Dendritic cell treated with granulocyte-macrophage colony-stimulating factor and Interleukin-4, amounts not matched to agents 40 ng/mL and 50 ng/mL, for 4 days (primary cell): ENCODE data around the gene ACSF2.

Experiments used
- H3K27ac Mint-ChIP-seq: one replicate; pipeline ENCODE4 v1.8.0; 2022; ENCODE audit warnings: mild to moderate bottlenecking, mixed read lengths
- H3K27me3 Mint-ChIP-seq: one replicate; pipeline ENCODE4 v1.8.0; 2022; ENCODE audit warnings: mild to moderate bottlenecking, mixed read lengths
- H3K36me3 Mint-ChIP-seq: one replicate; pipeline ENCODE4 v1.8.0; 2022; ENCODE audit warnings: low read depth, mixed read lengths
- H3K4me1 Mint-ChIP-seq: one replicate; pipeline ENCODE4 v1.8.0; 2022; ENCODE audit warnings: low read depth, mixed read lengths
- H3K4me3 Mint-ChIP-seq: one replicate; pipeline ENCODE4 v1.8.0; 2022; ENCODE audit warnings: mild to moderate bottlenecking, moderate library complexity, mixed read lengths
- H3K9me3 Mint-ChIP-seq: one replicate; pipeline ENCODE4 v1.8.0; 2022; ENCODE audit warnings: mixed read lengths
- intact Hi-C: fragments of 100-400 bp; cut with micrococcal nuclease; formaldehyde crosslinking; loops from one replicate; pipeline ENCODE4 v1.15.0; 2022

ACSF2 gene, protein sequence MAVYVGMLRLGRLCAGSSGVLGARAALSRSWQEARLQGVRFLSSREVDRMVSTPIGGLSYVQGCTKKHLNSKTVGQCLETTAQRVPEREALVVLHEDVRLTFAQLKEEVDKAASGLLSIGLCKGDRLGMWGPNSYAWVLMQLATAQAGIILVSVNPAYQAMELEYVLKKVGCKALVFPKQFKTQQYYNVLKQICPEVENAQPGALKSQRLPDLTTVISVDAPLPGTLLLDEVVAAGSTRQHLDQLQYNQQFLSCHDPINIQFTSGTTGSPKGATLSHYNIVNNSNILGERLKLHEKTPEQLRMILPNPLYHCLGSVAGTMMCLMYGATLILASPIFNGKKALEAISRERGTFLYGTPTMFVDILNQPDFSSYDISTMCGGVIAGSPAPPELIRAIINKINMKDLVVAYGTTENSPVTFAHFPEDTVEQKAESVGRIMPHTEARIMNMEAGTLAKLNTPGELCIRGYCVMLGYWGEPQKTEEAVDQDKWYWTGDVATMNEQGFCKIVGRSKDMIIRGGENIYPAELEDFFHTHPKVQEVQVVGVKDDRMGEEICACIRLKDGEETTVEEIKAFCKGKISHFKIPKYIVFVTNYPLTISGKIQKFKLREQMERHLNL

DNA sequence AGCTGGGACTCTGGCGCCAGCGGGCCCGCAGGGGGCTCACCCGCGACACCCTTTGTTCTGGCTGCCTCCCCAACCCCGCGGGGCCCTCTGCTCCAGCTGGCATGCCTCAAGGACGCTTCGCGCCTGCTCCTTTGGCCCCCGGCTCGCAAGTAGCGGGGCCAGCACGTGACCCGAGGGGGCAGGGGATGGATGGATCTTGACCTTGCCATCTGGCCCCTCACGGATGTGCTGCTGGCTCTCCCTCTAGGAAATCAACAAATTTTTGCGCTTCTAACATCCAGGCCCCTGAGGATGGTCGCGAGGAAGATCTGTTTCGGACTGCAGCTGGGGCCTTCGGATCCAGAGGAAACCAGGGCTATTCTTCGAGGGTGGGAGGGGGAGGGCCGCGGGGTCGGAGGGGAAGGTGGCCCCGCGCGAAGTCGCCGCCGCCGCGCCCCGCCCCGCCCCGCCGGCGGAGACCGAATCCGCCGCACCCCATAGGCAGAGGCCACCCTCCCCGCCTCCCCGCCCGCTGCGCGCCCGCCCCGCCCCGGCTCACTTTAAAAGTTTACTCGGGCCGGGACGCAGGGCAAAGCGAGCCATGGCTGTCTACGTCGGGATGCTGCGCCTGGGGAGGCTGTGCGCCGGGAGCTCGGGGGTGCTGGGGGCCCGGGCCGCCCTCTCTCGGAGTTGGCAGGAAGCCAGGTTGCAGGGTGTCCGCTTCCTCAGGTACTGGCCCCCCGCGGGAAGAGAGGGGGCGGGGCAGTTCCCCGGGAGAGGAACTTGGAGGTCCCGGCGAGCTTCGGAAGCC lies at the start of gene ACSF2:
ACSF2 (plus strand) TSS at position 537 of the 790 bp plus-strand sequence; CDS start at position 581, 44 bp downstream.
- Mint-ChIP-seq H3K9me3 (no peaks in the 10 kb centered on the region), H3K27me3 (no peaks in the 10 kb centered on the region), H3K36me3 (peaks cover 35% of the 10 kb centered on the region), H3K4me1 (peaks cover 61% of the 10 kb centered on the region), H3K27ac (peak within 1 kb of the TSS; percentile 83), H3K4me3 (peak within 1 kb of the TSS; percentile 86)
- intact Hi-C loops: loop anchor here (1.0 kb wide), 1 partner anchor 29 kb away; the partner anchor contains the start of gene LRRC59

DNA sequence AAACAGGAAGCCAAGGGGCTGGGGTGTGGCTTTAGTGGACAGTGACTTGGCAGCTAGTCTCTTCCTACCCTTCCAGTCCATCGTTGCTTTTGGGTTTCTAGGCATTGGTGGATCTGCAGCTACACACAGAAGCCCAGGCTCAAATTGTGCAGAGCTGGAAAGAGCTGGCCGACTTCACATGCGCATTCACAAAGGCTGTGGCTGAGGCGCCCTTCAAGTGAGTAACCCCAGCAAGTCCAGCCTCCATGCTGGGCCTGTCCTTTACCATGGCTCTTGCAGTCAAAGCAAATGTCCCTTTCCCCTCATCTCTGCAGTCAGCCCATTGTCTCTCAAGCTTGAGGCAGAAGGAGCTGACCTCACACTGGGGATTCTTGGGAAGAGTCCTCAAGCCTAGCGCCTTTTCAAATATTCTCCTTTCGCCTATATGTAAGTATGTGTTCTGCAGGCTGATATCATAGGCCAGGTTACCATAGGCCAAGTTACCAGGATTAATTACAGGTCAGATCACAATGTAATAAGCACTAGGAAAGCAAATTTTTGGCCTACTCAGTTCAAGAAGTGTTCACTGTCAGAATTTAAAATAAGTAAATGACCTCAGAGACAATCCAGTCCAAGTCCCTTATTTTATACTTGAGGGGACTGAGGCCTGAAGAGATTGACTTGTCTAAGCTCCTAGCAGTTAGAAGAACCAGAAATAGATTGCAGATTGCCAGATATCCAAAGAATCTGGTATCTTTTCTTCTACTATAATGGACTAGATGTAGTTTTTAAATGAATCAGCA lies 46.5 kb upstream of the ACSF2 start:
- H3K27me3 Mint-ChIP-seq: no peaks in the 10 kb centered on the region
- no peak overlapping the region for H3K4me3 Mint-ChIP-seq
- no peaks in the 10 kb centered on the region for H3K4me1 Mint-ChIP-seq
- peaks cover 46% of the 10 kb centered on the region for H3K36me3 Mint-ChIP-seq
- H3K9me3 Mint-ChIP-seq: no peaks in the 10 kb centered on the region
- H3K27ac Mint-ChIP-seq: no peak overlapping the region
- intact Hi-C loops: loop anchor here (5.0 kb wide), 1 partner anchor 323 kb away; no protein-coding TSS in a partner anchor

DNA sequence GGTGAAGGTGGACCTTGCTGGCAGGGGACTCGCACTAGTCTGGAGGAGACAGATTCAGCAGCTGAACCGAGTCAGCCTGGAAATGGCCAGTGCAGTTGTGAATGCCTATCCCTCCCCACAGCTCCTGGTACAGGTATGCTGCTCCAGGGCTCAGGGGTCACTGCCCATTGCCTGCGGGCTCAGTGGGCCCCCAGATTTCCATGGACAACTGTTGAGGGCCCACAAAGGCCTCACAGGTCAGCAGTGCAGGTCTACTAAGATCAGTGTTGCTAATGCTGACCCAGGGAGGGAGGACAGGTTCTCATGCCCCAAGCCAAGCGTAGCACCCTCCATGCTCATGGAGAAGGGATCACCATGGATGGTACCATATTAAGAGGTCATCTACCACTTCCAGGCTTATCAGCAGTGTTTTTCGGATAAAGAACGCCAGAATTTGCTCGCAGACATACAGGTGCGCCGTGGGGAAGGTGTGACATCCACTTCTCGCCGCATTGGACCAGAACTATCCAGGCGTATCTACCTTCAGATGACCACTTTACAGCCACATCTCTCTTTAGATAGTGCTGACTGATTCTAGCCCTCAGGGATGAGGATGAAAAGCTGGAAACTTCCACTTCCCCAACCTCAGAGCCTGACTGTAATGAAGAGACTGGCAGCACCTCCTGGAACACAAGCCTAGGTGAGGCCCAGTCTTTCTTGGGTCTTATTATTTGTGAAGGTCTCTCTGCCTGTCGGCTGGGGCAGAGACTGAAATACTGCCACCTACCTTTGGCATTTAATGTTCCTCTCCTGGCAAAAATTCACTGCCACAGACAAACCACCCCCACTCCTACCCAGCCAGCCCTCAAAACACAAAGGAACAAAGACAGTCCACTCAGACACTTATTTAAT lies 45.4 kb upstream of the ACSF2 start:
- Mint-ChIP-seq H3K27me3 (no peaks in the 10 kb centered on the region), H3K36me3 (peaks cover 57% of the 10 kb centered on the region), H3K27ac (no peak overlapping the region), H3K4me3 (no peak overlapping the region), H3K9me3 (no peaks in the 10 kb centered on the region), H3K4me1 (no peaks in the 10 kb centered on the region)
- intact Hi-C loops: no loop called here

DNA sequence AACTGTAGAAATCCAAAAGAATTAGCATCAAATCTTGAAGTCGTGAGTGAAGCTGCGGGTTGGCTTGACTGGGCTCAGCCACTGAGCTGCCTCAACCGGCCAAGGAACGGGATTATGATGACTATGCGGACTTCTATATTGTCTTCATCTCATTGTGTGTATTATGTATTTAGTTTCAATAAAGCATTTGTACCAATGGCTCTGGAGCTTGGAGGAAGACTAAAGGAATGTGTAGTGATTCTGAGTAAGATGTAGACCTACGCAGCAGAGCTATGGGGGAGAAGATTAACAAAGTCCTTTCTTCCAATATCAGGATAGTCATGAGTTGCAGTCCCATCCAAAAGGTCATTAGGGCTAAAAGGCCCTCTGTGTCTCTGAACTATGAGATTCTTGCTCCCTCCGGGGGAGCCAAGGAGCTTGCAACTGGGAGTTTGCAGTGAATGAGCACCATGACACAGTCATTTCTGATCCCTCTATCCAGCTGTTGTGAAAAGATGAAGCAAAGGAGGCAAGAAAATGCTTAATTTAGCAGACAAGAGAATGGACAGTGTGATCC lies 44.7 kb upstream of the ACSF2 start:
- Mint-ChIP-seq H3K27me3 (no peaks in the 10 kb centered on the region), H3K4me1 (no peaks in the 10 kb centered on the region), H3K36me3 (peaks cover 64% of the 10 kb centered on the region), H3K27ac (no peak overlapping the region), H3K4me3 (no peak overlapping the region), H3K9me3 (no peaks in the 10 kb centered on the region)
- intact Hi-C loops: no loop called here

DNA sequence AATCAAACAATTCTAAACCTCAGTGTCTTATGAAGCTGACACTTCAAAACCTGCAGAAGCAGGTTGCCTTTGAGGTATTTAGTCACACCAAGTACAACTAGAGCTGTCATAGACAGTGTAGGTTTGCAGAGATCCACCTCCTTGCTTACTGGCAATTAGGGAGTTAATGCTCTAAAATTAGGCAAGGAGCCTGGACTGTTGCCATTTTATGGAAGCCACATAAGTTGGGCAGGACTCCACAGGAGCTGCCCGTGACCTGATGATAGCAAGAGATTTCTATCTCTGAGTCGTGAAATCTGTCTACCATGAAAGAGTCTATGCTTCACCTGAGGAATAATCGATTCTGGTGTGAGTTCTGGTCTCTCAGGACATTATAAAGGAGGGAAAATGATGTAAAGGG lies 44.1 kb upstream of the ACSF2 start:
- Mint-ChIP-seq H3K9me3 (no peaks in the 10 kb centered on the region), H3K27me3 (no peaks in the 10 kb centered on the region), H3K4me1 (no peaks in the 10 kb centered on the region), H3K27ac (no peak overlapping the region), H3K36me3 (peaks cover 70% of the 10 kb centered on the region), H3K4me3 (no peak overlapping the region)
- intact Hi-C loops: no loop called here

DNA sequence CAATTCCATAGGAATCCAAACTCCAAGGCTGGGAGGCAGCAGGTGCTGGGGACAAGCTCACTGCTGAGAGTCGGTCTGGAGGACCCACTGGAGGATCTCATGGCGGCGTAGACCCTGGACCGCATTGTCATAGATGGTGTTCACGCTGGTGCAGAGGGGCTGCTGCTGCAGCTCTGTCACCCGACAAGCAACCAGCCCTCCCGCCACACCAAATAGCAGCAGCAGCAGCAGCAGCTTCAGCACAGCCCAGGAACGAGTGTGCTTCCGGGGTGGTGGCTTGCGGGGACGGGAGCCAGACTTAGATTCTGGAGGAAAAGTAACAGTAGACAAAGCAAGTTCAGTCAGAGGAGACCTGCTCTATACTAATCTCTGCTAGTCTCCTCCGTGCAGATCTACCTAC lies 43.1 kb upstream of the ACSF2 start:
- Mint-ChIP-seq H3K27ac (no peak overlapping the region), H3K4me3 (no peak overlapping the region), H3K4me1 (no peaks in the 10 kb centered on the region), H3K9me3 (no peaks in the 10 kb centered on the region), H3K27me3 (no peaks in the 10 kb centered on the region), H3K36me3 (peaks cover 80% of the 10 kb centered on the region)
- intact Hi-C loops: no loop called here

DNA sequence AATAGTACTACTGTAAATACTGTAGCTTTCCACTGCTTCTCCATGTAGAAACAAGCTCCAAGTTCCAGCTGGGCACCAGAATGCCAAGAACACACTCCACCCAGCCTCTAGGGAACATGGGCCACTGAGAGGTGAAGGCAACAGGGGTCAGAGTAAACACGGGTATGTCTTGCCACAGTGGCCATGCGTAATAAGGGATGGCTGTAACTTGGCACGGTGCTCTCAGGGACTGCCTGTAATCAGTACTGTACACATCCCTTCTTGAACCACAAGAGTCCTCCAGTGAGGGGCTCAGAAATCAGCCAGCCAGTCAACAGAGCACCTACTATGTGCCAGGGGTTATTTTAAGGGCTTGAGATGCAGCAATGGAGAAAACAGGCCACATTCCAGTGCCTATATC lies 39.5 kb upstream of the ACSF2 start:
- H3K9me3 Mint-ChIP-seq: no peaks in the 10 kb centered on the region
- intact Hi-C loops: no loop called here
- H3K27ac Mint-ChIP-seq: no peak overlapping the region
- peaks cover 2% of the 10 kb centered on the region for H3K4me1 Mint-ChIP-seq
- H3K4me3 Mint-ChIP-seq: no peak overlapping the region
- no peaks in the 10 kb centered on the region for H3K27me3 Mint-ChIP-seq
- peaks cover 100% of the 10 kb centered on the region for H3K36me3 Mint-ChIP-seq

DNA sequence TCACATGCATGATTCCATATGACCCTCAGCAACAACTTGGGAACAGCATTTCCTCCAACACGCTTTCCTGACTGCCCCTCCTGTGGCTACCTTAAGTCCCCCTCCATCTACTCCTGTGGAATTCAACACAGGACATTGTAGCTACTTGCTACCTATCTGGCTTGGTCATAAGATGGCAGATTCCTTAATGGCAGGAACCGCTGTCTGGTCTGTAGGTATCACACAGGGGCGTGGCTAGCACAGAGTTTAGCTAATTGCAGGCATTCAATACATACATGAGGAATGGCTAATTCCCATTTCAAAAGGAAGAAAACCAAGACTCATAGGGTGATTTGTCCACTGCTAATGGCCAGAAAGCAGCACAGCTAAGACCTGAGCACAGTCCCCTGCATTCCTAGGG lies 37.3 kb upstream of the ACSF2 start:
- Mint-ChIP-seq H3K4me3 (no peak overlapping the region), H3K4me1 (peaks cover 17% of the 10 kb centered on the region), H3K9me3 (no peaks in the 10 kb centered on the region)

DNA sequence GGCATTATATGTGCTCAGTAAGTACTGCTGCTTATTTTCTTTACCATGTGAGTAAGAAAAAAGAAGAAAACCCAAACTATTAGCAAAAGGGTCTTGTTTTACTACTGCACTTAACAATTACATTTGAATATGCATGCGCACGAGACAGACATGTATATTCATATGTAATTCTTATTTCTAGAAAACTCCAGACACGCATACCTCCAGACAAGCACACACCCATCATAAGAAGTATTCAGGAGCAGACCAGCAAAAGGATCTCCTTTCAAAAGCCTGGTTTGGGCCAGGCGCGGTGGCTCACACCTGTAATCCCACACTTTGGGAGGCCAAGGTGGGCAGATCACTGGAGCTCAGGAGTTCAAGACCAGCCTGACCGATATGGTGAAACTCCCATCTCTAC lies 36.5 kb upstream of the ACSF2 start:
- intact Hi-C loops: no loop called here
- Mint-ChIP-seq H3K4me1 (peaks cover 24% of the 10 kb centered on the region), H3K27me3 (no peaks in the 10 kb centered on the region), H3K4me3 (no peak overlapping the region), H3K27ac (no peak overlapping the region), H3K36me3 (peaks cover 100% of the 10 kb centered on the region), H3K9me3 (no peaks in the 10 kb centered on the region)

More for the DNA sequence above, 37.3 kb upstream of the ACSF2 start:
- no peak overlapping the region for H3K27ac Mint-ChIP-seq
- H3K27me3 Mint-ChIP-seq: no peaks in the 10 kb centered on the region
- H3K36me3 Mint-ChIP-seq: peaks cover 100% of the 10 kb centered on the region
- intact Hi-C loops: no loop called here

DNA sequence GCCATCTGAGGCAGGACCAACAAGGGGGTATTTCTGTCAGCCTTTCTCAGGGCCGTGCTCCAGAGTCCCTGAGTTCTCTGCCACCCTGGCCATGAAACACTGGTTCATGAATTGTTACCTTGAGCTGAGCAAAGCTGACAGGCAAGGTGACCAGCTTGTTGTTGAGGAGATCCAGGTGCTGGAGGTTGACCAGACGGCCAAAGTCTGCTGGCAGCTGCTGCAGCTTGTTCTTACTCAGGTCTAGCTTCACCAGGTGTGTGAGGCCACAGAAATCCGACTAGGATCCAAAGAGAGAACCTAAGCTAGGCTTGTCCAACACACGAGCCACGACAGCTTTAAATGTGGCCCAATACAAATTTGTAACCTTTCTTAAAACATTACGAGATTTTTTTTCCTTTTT lies 33.4 kb upstream of the ACSF2 start:
- Mint-ChIP-seq H3K36me3 (peaks cover 80% of the 10 kb centered on the region), H3K4me1 (peaks cover 47% of the 10 kb centered on the region), H3K27me3 (no peaks in the 10 kb centered on the region), H3K4me3 (no peak overlapping the region), H3K27ac (no peak overlapping the region), H3K9me3 (no peaks in the 10 kb centered on the region)
- intact Hi-C loops: no loop called here

DNA sequence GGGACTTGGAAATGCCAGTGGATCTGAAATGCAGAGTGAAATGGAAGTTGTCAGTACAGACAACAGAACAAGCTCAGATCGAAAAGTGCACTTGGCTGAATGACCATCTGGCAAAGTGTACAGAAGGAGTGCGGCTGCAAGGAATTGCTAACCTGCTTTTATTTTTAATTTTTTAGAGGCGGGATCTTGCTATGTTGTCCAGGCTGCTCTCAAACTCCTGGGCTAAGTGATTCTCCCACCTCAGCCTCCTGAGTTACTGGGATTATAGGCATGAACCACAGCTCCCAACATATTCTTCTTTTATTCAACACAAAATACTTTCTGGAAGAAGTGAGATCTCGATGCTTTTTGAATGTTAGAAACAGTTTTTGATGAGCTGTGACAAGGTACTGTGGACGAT lies 32.3 kb upstream of the ACSF2 start:
- no peaks in the 10 kb centered on the region for H3K9me3 Mint-ChIP-seq
- peaks cover 52% of the 10 kb centered on the region for H3K4me1 Mint-ChIP-seq
- H3K27ac Mint-ChIP-seq: no peak overlapping the region
- intact Hi-C loops: no loop called here
- peaks cover 1% of the 10 kb centered on the region for H3K27me3 Mint-ChIP-seq
- peaks cover 69% of the 10 kb centered on the region for H3K36me3 Mint-ChIP-seq
- H3K4me3 Mint-ChIP-seq: no peak overlapping the region

DNA sequence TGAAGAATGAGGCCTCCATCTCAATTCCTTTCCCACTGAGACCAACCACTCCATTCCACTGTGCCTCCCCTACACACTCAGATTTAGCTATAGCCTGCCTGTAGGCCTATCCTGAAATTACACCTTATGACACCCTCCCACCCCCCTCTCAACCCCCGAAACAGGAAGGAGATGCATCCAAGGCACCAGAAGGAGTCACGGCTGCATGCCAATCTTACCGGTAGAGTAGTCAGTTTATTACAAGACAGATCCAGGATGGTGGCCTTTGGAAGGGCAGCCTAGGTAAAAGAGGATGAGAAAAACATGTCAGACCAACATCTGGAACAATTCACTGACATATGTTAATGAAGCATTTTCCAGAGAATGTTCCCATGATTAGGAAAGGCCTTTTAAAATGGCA lies 31.3 kb upstream of the ACSF2 start:
- Mint-ChIP-seq H3K36me3 (peaks cover 59% of the 10 kb centered on the region), H3K27me3 (peaks cover 1% of the 10 kb centered on the region), H3K9me3 (no peaks in the 10 kb centered on the region), H3K4me3 (no peak overlapping the region), H3K4me1 (peaks cover 52% of the 10 kb centered on the region), H3K27ac (no peak overlapping the region)
- intact Hi-C loops: no loop called here
